T47D (cell line): ENCODE measurements around the gene CACNA1H.

Experiments used
- DNase-seq, 2 experiments: peaks; one replicate each; pipeline versions ENCODE4 v3.0.0 to v3.0.0-alpha.2; 2011 to 2012; ENCODE audit warnings: low read depth in 1 of 2, low spot score in 1 of 2
- JUND ChIP-seq: IDR thresholded peaks from 2 replicates; pipeline ENCODE4 v1.6.1; 2012; ENCODE audit warnings: low read depth
- in situ Hi-C: cut with HindIII; loops from 2 replicates; pipeline ENCODE4 v1.10.0; 2016; ENCODE audit warnings: low sequenced_read_pairs, low pct_unique_long_range_greater_than_20kb

Gene CACNA1H

GRCh38 chr16:1215574-1216295 lies 62.8 kb downstream of the CACNA1H start:
- TF ChIP-seq JUND: no peak
- in situ Hi-C loops: no loop called here
- DNase-seq: no peak

GRCh38 chr16:1216296-1216619 lies 63.4 kb downstream of the CACNA1H start:
- TF ChIP-seq JUND: no peak
- DNase-seq: no peak
- in situ Hi-C loops: no loop called here

GRCh38 chr16:1216681-1217400 lies 63.9 kb downstream of the CACNA1H start:
- DNase-seq: no peak
- no peak for TF ChIP-seq JUND
- in situ Hi-C loops: no loop called here

GRCh38 chr16:1217526-1217925 lies 64.6 kb downstream of the CACNA1H start:
- no peak for TF ChIP-seq JUND
- in situ Hi-C loops: no loop called here
- no peak for DNase-seq

GRCh38 chr16:1218061-1218929 lies 65.4 kb downstream of the CACNA1H start:
- in situ Hi-C loops: no loop called here
- no peak for TF ChIP-seq JUND
- no peak for DNase-seq

GRCh38 chr16:1218930-1219611 lies 66.2 kb downstream of the CACNA1H start:
- TF ChIP-seq JUND: no peak
- no peak for DNase-seq
- in situ Hi-C loops: no loop called here

GRCh38 chr16:1220098-1220728 lies 67.3 kb downstream of the CACNA1H start:
- no peak for TF ChIP-seq JUND
- no peak for DNase-seq
- in situ Hi-C loops: no loop called here

- in situ Hi-C loops: no loop called here
- no peak for TF ChIP-seq JUND
- DNase-seq: no peak
These were observed 68.1 kb downstream of the CACNA1H start for GRCh38 chr16:1220841-1221627.

GRCh38 chr16:1221628-1222552 lies 69.0 kb downstream of the CACNA1H start:
- in situ Hi-C loops: no loop called here
- DNase-seq: no peak
- no peak for TF ChIP-seq JUND

GRCh38 chr16:1222553-1223354 lies 69.8 kb downstream of the CACNA1H start:
- in situ Hi-C loops: no loop called here
- TF ChIP-seq JUND: no peak

More at GRCh38 chr16:1222553-1223354, 69.8 kb downstream of the CACNA1H start:
- DNase-seq: no peak
